ENCODE results near the gene LACRT. TPM values are rescaled to one million over a fixed set of nuclear protein-coding genes. Genes with fewer than 3 reads are reported as not detected.
A peak's percentile ranks its signal among the peaks of the same experiment; 100 is the strongest.

Gene LACRT
- total RNA-seq, 2 donors from 2014 or later = not detected

DNA sequence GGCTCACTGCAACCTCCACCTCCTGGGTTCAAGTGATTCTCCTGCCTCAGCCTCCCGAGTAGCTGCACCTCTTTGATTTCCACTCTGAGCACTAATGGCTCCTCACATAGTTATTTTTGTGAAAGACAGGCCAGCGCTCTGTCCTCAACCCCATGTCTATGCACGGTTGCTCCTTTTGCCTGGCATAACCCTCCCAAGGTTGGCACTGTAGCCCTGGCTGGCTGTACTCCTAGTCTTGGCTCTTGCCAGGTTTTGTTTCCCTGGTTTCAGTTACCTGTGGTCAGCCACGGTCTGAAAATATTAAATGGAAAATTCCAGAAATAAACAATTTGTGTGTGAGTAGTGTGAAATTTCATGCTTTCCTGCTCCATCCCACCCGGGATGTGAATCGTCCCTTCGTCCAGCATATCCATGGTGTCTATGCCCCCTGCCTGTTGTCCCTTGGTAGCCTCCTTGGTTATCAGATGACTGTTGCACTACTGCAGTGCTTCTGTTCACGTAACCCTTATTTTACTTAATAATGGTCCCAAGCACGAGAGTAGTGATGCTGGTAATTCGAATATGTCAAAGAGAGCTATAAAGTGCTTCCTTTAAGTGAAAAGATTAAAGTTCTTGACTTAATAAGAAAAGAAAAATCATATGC lies 25.7 kb upstream of the LACRT start:
- no peaks in the 10 kb centered on the region for H3K9me3 ChIP-seq
- H3K4me3 ChIP-seq = no peak overlapping the region
- H3K27ac ChIP-seq = no peak overlapping the region
- no peaks in the 10 kb centered on the region for H3K4me1 ChIP-seq
- no peaks in the 10 kb centered on the region for H3K27me3 ChIP-seq
- H3K9ac ChIP-seq (ENCODE audit: low read depth in 2 of 2, low read length in 2 of 2) = no peak overlapping the region
- TF ChIP-seq, protein P1, sequence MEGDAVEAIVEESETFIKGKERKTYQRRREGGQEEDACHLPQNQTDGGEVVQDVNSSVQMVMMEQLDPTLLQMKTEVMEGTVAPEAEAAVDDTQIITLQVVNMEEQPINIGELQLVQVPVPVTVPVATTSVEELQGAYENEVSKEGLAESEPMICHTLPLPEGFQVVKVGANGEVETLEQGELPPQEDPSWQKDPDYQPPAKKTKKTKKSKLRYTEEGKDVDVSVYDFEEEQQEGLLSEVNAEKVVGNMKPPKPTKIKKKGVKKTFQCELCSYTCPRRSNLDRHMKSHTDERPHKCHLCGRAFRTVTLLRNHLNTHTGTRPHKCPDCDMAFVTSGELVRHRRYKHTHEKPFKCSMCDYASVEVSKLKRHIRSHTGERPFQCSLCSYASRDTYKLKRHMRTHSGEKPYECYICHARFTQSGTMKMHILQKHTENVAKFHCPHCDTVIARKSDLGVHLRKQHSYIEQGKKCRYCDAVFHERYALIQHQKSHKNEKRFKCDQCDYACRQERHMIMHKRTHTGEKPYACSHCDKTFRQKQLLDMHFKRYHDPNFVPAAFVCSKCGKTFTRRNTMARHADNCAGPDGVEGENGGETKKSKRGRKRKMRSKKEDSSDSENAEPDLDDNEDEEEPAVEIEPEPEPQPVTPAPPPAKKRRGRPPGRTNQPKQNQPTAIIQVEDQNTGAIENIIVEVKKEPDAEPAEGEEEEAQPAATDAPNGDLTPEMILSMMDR (IDR thresholded peaks at IDR 0.05) = no peak
- H3K36me3 ChIP-seq = no peaks in the 10 kb centered on the region
- no peak for DNase-seq
- intact Hi-C loops (cut with DNase I) = no loop called here

DNA sequence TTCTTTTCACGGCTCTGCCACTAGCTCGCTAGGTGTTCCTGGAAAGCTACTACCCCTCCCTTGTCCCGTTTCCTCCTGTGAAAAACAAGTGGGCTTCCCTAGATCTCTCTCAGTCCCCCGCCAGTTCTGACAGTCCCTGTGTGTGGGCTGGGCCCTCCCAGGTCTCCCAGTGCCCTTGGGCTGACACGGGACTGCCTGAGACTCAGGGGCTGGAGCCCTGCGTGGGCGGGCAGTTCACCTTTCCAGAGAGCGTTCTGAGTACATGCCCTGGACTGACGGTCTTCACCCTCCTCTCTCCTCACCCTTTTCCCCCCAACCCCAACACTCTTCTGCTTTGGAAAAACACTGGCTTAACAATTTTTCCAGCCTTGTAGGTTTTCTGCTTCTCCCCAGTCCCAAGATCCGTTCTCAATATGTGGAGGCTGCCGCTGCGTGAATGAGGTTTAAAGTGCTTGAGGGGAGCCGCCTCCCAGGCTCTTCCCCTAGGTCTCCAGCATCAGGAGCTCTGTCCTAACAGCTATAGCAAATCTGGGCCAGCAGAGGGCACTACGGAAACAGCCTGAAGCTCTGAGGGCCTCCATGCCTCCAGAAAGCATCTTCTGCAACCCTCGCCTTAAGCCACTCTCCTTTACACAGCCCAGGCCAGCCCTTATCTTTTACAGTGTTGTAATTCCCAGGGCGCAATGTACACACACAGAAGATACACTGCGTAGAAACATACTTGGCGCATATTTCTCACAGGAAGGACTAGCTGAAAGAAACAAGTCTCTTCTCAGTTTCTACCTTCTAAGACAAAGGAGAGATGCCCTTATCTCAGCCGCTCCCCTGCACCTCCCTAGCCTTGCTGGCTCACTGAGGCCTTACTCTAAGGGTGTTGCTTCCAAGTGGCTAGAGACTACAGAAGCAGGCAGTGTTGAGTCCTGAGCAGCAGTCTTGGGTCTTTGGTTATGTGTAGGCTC lies 23.9 kb upstream of the LACRT start:
- intact Hi-C loops (cut with DNase I) = no loop called here
- H3K9me3 ChIP-seq = no peaks in the 10 kb centered on the region
- TF ChIP-seq, protein P1 (IDR thresholded peaks at IDR 0.05) = peak; percentile 24

DNA sequence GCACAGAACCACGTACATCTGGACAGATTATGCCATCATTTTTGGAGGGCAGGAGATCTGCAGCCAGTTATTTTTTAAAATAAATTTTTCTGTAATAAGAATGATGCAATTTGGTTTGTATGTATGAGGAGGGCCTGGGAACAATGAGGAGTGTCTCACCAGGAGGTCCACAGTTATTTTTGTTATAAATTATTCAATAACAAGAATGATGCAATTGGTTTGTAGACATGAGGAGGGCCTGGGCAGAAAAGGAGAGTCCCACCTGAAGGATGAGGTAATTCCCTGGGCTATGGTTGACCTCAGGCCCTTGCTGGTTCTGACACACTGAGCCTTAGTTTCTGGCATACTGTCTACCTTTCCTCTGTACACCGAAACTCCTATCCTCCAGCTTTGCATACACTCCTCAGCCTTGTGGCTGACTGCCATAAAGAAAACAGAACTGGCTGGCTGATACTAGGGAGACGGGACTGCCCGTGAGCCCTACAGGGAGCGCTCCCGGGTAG lies 22.5 kb upstream of the LACRT start:
- no peak overlapping the region for H3K27ac ChIP-seq
- no peaks in the 10 kb centered on the region for H3K27me3 ChIP-seq
- no peaks in the 10 kb centered on the region for H3K36me3 ChIP-seq
- no peaks in the 10 kb centered on the region for H3K4me1 ChIP-seq
- TF ChIP-seq, protein P1 (IDR thresholded peaks at IDR 0.05) = no peak
- intact Hi-C loops (cut with DNase I) = no loop called here
- no peak overlapping the region for H3K4me3 ChIP-seq
- no peak for DNase-seq
- no peaks in the 10 kb centered on the region for H3K9me3 ChIP-seq
- no peak overlapping the region for H3K9ac ChIP-seq (ENCODE audit: low read depth in 2 of 2, low read length in 2 of 2)

More for the DNA sequence above, 23.9 kb upstream of the LACRT start:
- Histone ChIP-seq H3K36me3 (no peaks in the 10 kb centered on the region), H3K27ac (no peak overlapping the region), H3K4me3 (no peak overlapping the region), H3K4me1 (no peaks in the 10 kb centered on the region), H3K27me3 (no peaks in the 10 kb centered on the region), H3K9ac (ENCODE audit: low read depth in 2 of 2, low read length in 2 of 2) (no peak overlapping the region)
- peak; percentile 28 for DNase-seq

DNA sequence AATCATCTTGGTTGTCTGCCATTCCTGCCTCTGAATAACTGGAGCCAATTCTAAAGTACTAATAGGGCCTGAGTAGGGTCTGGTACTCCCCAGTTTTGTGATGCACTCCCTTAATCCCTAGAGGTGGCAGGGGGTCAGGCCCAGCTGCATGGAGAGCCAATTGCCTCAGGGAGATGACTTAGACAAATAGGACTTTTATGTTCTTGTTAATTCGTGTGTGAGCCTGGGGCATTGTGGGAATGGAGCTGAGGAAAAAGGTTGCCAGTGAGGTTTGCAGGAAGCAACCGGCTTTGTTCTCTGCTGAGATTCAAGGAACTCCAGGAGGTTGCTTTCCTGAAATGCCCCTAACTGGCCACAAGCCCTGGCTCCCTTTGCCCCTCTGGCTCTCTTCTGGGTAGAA lies 20.2 kb upstream of the LACRT start:
- Histone ChIP-seq H3K27ac (no peak overlapping the region), H3K36me3 (no peaks in the 10 kb centered on the region), H3K9ac (ENCODE audit: low read depth in 2 of 2, low read length in 2 of 2) (no peak overlapping the region), H3K4me1 (no peaks in the 10 kb centered on the region), H3K27me3 (no peaks in the 10 kb centered on the region), H3K4me3 (no peak overlapping the region), H3K9me3 (no peaks in the 10 kb centered on the region)
- TF ChIP-seq, protein P1 (IDR thresholded peaks at IDR 0.05) = no peak
- intact Hi-C loops (cut with DNase I) = no loop called here
- DNase-seq = no peak

DNA sequence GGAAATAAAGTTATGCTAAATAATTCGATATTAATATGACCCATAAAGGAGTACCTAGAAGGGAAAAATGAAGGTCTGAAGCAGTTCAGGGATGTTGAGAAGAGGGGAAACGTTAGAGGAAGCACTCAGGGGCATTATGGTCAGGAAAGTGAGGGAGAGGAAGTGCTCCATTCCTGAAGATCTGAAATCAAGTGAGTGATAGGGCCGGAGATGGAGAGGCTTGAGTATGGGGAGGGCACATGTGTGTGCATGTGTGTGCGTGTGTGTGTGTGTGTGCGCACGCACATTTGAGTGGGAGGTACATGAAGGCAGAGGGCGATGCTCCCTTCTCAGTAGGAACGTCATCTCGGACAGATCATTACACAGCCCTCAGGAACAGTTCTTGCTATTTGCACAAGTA lies 18.3 kb upstream of the LACRT start:
- intact Hi-C loops (cut with DNase I) = no loop called here
- Histone ChIP-seq H3K27ac (no peak overlapping the region), H3K9me3 (no peaks in the 10 kb centered on the region), H3K36me3 (no peaks in the 10 kb centered on the region), H3K27me3 (no peaks in the 10 kb centered on the region), H3K9ac (ENCODE audit: low read depth in 2 of 2, low read length in 2 of 2) (no peak overlapping the region), H3K4me1 (no peaks in the 10 kb centered on the region), H3K4me3 (no peak overlapping the region)
- TF ChIP-seq, protein P1 (IDR thresholded peaks at IDR 0.05) = no peak
- no peak for DNase-seq
